UCSD-AML1 (cell line): Measurements from ENCODE around the gene NMRAL1.

Source experiments
- DNase-seq: peaks from one replicate; lab custom pipeline; 2025; ENCODE audit not compliant: unreplicated experiment; lab: John Stamatoyannopoulos, UW

Gene NMRAL1

GRCh38 chr16:4474192-4474961 lies at the start of gene NMRAL1:
NMRAL1 (minus strand) TSS chr16:4474625; CDS start chr16:4474132, 493 bp downstream.
- peak; percentile 93 for DNase-seq

GRCh38 chr16:4523686-4524085 lies 49.3 kb upstream of the NMRAL1 start:
- no peak for DNase-seq

- no peak for DNase-seq
Measured at GRCh38 chr16:4522051-4522581, 47.7 kb upstream of the NMRAL1 start.

- no peak for DNase-seq
Measured at GRCh38 chr16:4520913-4521312, 46.5 kb upstream of the NMRAL1 start.

GRCh38 chr16:4519274-4520058 lies 45.0 kb upstream of the NMRAL1 start:
- no peak for DNase-seq

- DNase-seq = peak; percentile 61
Measured at GRCh38 chr16:4517812-4518680, 43.6 kb upstream of the NMRAL1 start.

- peak; percentile 30 for DNase-seq
Measured at GRCh38 chr16:4515611-4516233, 41.3 kb upstream of the NMRAL1 start.

- peak; percentile 69 for DNase-seq
Measured at GRCh38 chr16:4514606-4515005, 40.2 kb upstream of the NMRAL1 start.

- DNase-seq = no peak
Measured at GRCh38 chr16:4513881-4514280, 39.5 kb upstream of the NMRAL1 start.

- DNase-seq = no peak
Measured at GRCh38 chr16:4513086-4513860, 38.8 kb upstream of the NMRAL1 start.

- DNase-seq = no peak
Measured at GRCh38 chr16:4512473-4512872, 38.0 kb upstream of the NMRAL1 start.

- peak; percentile 70 for DNase-seq
Measured at GRCh38 chr16:4511441-4512082, 37.1 kb upstream of the NMRAL1 start.

- no peak for DNase-seq
Measured at GRCh38 chr16:4510747-4511426, 36.5 kb upstream of the NMRAL1 start.

- no peak for DNase-seq
Measured at GRCh38 chr16:4510131-4510530, 35.7 kb upstream of the NMRAL1 start.

- no peak for DNase-seq
Measured at GRCh38 chr16:4509420-4509819, 35.0 kb upstream of the NMRAL1 start.

GRCh38 chr16:4508806-4509205 lies 34.4 kb upstream of the NMRAL1 start:
- no peak for DNase-seq

- DNase-seq = no peak
Measured at GRCh38 chr16:4507588-4508345, 33.3 kb upstream of the NMRAL1 start.

GRCh38 chr16:4506450-4506849 lies 32.0 kb upstream of the NMRAL1 start:
- DNase-seq = peak; percentile 45
